HG02884 (cell line): ENCODE results near the gene FREM3.
"Not testable (repeated sequence)": the region's sequence is repeated elsewhere in the genome, so short reads cannot be mapped to it uniquely, and the experiment has no call there.

Source experiments
- ATAC-seq: cut with Tn5 transposase; IDR thresholded peaks from one replicate; pipeline ENCODE4 v1.9.1; 2021; ENCODE audit warnings: mild to moderate bottlenecking, moderate library complexity; ENCODE audit not compliant: unreplicated experiment

The FREM3 gene

GRCh38 chr4:143700416-143701352, at the start of gene FREM3:
FREM3 (minus strand) TSS chr4:143700675; CDS start chr4:143700675, 0 bp downstream.
- no peak for ATAC-seq

- no peak for ATAC-seq
These were observed 45.4 kb upstream of the FREM3 start for GRCh38 chr4:143745874-143746273.

GRCh38 chr4:143743591-143743990, 43.1 kb upstream of the FREM3 start:
- ATAC-seq = no peak

- no peak for ATAC-seq
These were observed 42.4 kb upstream of the FREM3 start for GRCh38 chr4:143742834-143743233.

GRCh38 chr4:143736861-143737260, 36.4 kb upstream of the FREM3 start:
- ATAC-seq = no peak

- ATAC-seq = not testable (repeated sequence)
These were observed 35.6 kb upstream of the FREM3 start for GRCh38 chr4:143736061-143736460.

- no peak for ATAC-seq
These were observed 27.7 kb upstream of the FREM3 start for GRCh38 chr4:143728166-143728565.

GRCh38 chr4:143726714-143727113, 26.2 kb upstream of the FREM3 start:
- ATAC-seq = no peak

- ATAC-seq = no peak
These were observed 20.8 kb upstream of the FREM3 start for GRCh38 chr4:143721317-143721716.

GRCh38 chr4:143718748-143719147, 18.3 kb upstream of the FREM3 start:
- not testable (repeated sequence) for ATAC-seq

- no peak for ATAC-seq
These were observed 13.6 kb upstream of the FREM3 start for GRCh38 chr4:143713955-143714625.

GRCh38 chr4:143713553-143713952, 13.1 kb upstream of the FREM3 start:
- no peak for ATAC-seq

GRCh38 chr4:143712155-143712550, 11.7 kb upstream of the FREM3 start:
- no peak for ATAC-seq

GRCh38 chr4:143711543-143712154, 11.2 kb upstream of the FREM3 start:
- ATAC-seq = no peak

GRCh38 chr4:143701365-143701764, 890 bp upstream of the FREM3 start:
- ATAC-seq = no peak

- no peak for ATAC-seq
These were observed 444 bp downstream of the FREM3 start for GRCh38 chr4:143700046-143700415.

- no peak for ATAC-seq
These were observed 987 bp downstream of the FREM3 start for GRCh38 chr4:143699331-143700045.

- no peak for ATAC-seq
These were observed 6.6 kb downstream of the FREM3 start for GRCh38 chr4:143693856-143694255.

- no peak for ATAC-seq
These were observed 8.2 kb downstream of the FREM3 start for GRCh38 chr4:143692241-143692640.

- no peak for ATAC-seq
These were observed 21.0 kb downstream of the FREM3 start for GRCh38 chr4:143679434-143679833.

GRCh38 chr4:143673629-143674028, 26.8 kb downstream of the FREM3 start:
- not testable (repeated sequence) for ATAC-seq
